Adrenal gland (tissue), 12 donors: ENCODE data around the gene PSMD4. TPM values are rescaled to one million over a fixed set of nuclear protein-coding genes. Genes with fewer than 3 reads are reported as not detected.

ENCODE experiments used
- DNase-seq, 7 donors: peaks; one replicate each; pipeline ENCODE4 v3.0.0-alpha.2; 2019 to 2020
- H3K27ac ChIP-seq, 5 donors: fragments of 200-600 bp; sonication (generic) in 4 of 5; 1 replicate in 3 of 5; 2 replicates in 2 of 5; pipeline versions ENCODE4 v1.5.1 to v1.8.0; 2016 to 2020; ENCODE audit warnings: mild to moderate bottlenecking in 1 of 5
- H3K27me3 ChIP-seq: fragments of 200-600 bp; 2 replicates; pipeline ENCODE4 v1.8.0; 2021
- H3K36me3 ChIP-seq, 2 donors: fragments of 200-600 bp; replicated peaks in 1 of 2; 1 replicate in 1 of 2; 2 replicates in 1 of 2; pipeline versions ENCODE4 v1.5.1 to v1.8.0; 2018 to 2022
- H3K4me1 ChIP-seq, 2 donors: fragments of 200-600 bp; replicated peaks in 1 of 2; 1 replicate in 1 of 2; 2 replicates in 1 of 2; pipeline versions ENCODE4 v1.5.1 to v1.8.0; 2018 to 2021
- H3K4me3 ChIP-seq, 4 donors: fragments of 200-600 bp; sonication (generic) in 3 of 4; one replicate each; pipeline ENCODE4 v1.5.1; 2016 to 2018
- H3K9me3 ChIP-seq, 3 donors: fragments of 200-600 bp; sonication (generic) in 1 of 3; replicated peaks in 1 of 3; 1 replicate in 2 of 3; 2 replicates in 1 of 3; pipeline versions ENCODE4 v1.5.1 to v1.8.0; 2016 to 2021
- CTCF ChIP-seq, 6 experiments: fragments of 450-650 bp in 4 of 6; fragments of 200-600 bp in 2 of 6; sonication (generic) in 1 of 6; IDR thresholded peaks; 1 replicate in 5 of 6; 2 replicates in 1 of 6; pipeline versions ENCODE4 v1.5.1 to v1.8.0; 2016 to 2021; ENCODE audit warnings: antibody characterized with exemption in 6 of 6, mild to moderate bottlenecking in 2 of 6, moderate library complexity in 1 of 6
- POLR2A ChIP-seq, 2 donors: fragments of 450-650 bp; IDR thresholded peaks; one replicate each; pipeline ENCODE4 v1.6.1; 2017; ENCODE audit warnings: antibody characterized with exemption in 2 of 2, mild to moderate bottlenecking in 2 of 2, moderate library complexity in 1 of 2
- WGBS, 4 donors: extraction: QIAGEN DNeasy Blood & Tissue Kit in 2 of 4; methylation state at CpG; one replicate each; pipeline versions ENCODE4 v1.1.5 to v1.1.7; 2013 to 2017; 5-methylcytosine and 5-hydroxymethylcytosine counted together
- intact Hi-C, 2 donors: fragments of 100-400 bp; cut with DNase I; formaldehyde crosslinking; loops; one replicate each; pipeline versions ENCODE4 v1.14.1 to v1.15.0; 2022 to 2023
- polyA plus RNA-seq, 3 donors: library from polyadenylated mRNA; stranded (reverse); fragments of 200-250 nt in 2 of 3; fragments of 350-450 nt in 1 of 3; fragmentation: Illumina TruSeq in 1 of 3; extraction: RNeasy Lipid Tissue Mini Kit (QIAGEN cat#74804) in 1 of 3; gene quantifications; one replicate each; pipeline ENCODE4 v1.2.3, GENCODE V29; 2013 to 2014
- small RNA-seq, 2 donors: library from RNA; depleted of rRNA; stranded (forward); fragments of <200 nt; gene quantifications; one replicate each; pipeline ENCODE3, GENCODE V24; 2016
- total RNA-seq, 9 donors: library from RNA; depleted of rRNA in 4 of 9; stranded (reverse); fragments of >200 nt in 4 of 9; fragments of 120-200 nt in 1 of 9; fragmentation: NEBNext Ultra II Directional in 1 of 9; extraction: Animal tissue kit (Norgen Biotek cat#: 25700) in 1 of 9; gene quantifications; one replicate each; pipeline versions ENCODE4 v1.1.0 to v1.2.4, GENCODE V29; 2013 to 2023
- donor health status: healthy with polysubstance abuse.
- donor health status: Bipolar disorder and iron deficiency.
- donor health status: DM: yes; HTN: yes; CAD: no.
- donor health status: DM: no; HTN: no; CAD: no.
- donor health status: DM: no; HTN: no; CAD: no.
- donor health status: DM: yes; HTN: yes; CAD: no.

Gene PSMD4
- total and polyA plus RNA-seq, 12 donors, result 99.5 to 380 (median 156) TPM

GRCh38 chr1:151313501-151313900 lies 59.0 kb downstream of the PSMD4 start:
- Histone ChIP-seq H3K36me3 (peaks cover 0 to 48% of the 10 kb centered on the region in 2 donors), H3K27ac (peak overlapping the region; percentile 2 to 93 (median 73)), H3K9me3 (no peaks in the 10 kb centered on the region), H3K4me1 (peaks cover 39 to 61% of the 10 kb centered on the region in 2 donors), H3K27me3 (no peaks in the 10 kb centered on the region), H3K4me3 (no peak overlapping the region)
- DNase-seq, result peak in 4 of 7 donors; percentile 50 to 65 (median 58)
- TF ChIP-seq POLR2A (IDR thresholded peaks at IDR 0.05), result no peak
- no peak for TF ChIP-seq CTCF (IDR thresholded peaks at IDR 0.05)
- intact Hi-C loops, result no loop called here
- 27 to 35% (median 33%) methylated on average over 1 to 2 of the region's 2 CpGs for WGBS, 4 donors

GRCh38 chr1:151314137-151314875 lies 59.8 kb downstream of the PSMD4 start:
- 38 to 43% (median 42%) methylated on average over 3 of the region's 3 CpGs for WGBS, 4 donors
- H3K4me1 ChIP-seq, result peaks cover 39 to 54% of the 10 kb centered on the region in 2 donors

GRCh38 chr1:151315565-151316235 lies 61.2 kb downstream of the PSMD4 start:
- H3K27ac ChIP-seq, result peak overlapping the region in 1 of 5 donors; percentile 32
- DNase-seq, result no peak
- H3K9me3 ChIP-seq, result no peaks in the 10 kb centered on the region
- peaks cover 0 to 47% of the 10 kb centered on the region in 2 donors for H3K36me3 ChIP-seq
- no peaks in the 10 kb centered on the region for H3K27me3 ChIP-seq
- peaks cover 37 to 42% of the 10 kb centered on the region in 2 donors for H3K4me1 ChIP-seq
- H3K4me3 ChIP-seq, result no peak overlapping the region
- TF ChIP-seq CTCF (IDR thresholded peaks at IDR 0.05) (no peak), POLR2A (IDR thresholded peaks at IDR 0.05) (no peak)
- intact Hi-C loops, result no loop called here
- 90 to 94% (median 93%) methylated on average over 9 to 17 of the region's 17 CpGs for whole genome bisulfite sequencing, 4 donors

More at GRCh38 chr1:151314137-151314875, 59.8 kb downstream of the PSMD4 start:
- intact Hi-C loops, result no loop called here
- Histone ChIP-seq H3K27ac (peak overlapping the region in 4 of 5 donors; percentile 42 to 93 (median 82)), H3K36me3 (peaks cover 0 to 48% of the 10 kb centered on the region in 2 donors), H3K27me3 (no peaks in the 10 kb centered on the region), H3K9me3 (no peaks in the 10 kb centered on the region), H3K4me3 (no peak overlapping the region)
- peak; percentile 85 to 96 (median 93) for DNase-seq
- TF ChIP-seq POLR2A (IDR thresholded peaks at IDR 0.05) (no peak), CTCF (IDR thresholded peaks at IDR 0.05) (no peak)

Small RNA genes within 50 kb of the gene (small RNA-seq; reads per million reads assigned to genes)
- gene RN7SL444P, result 0.08 to 0.12 reads per million in 2 donors

Other genes starting within 250 kb of the PSMD4 start
- 10 to 100 TPM; 13.3 to 37.5 (median 32.7) TPM for gene MINDY1, start 247.8 kb upstream of the PSMD4 start, total RNA-seq
- 10 to 100 TPM in 2 of 3 donors, 1 to 10 TPM in 1; 6.0 to 12.5 (median 12.5) TPM for gene MINDY1, start 247.8 kb upstream of the PSMD4 start, polyA plus RNA-seq
- gene PRUNE1, start 246.3 kb upstream of the PSMD4 start, total RNA-seq, result 10 to 100 TPM; 12.3 to 25.7 (median 20.0) TPM
- gene PRUNE1, start 246.3 kb upstream of the PSMD4 start, polyA plus RNA-seq, result 10 to 100 TPM; 10.2 to 16.1 (median 10.9) TPM
- 1 to 10 TPM in 1 of 9 donors, under 1 TPM in 5, not detected in 3; 0.11 to 2.4 (median 0.27) TPM for gene BNIPL, start 218.1 kb upstream of the PSMD4 start, total RNA-seq
- gene BNIPL, start 218.1 kb upstream of the PSMD4 start, polyA plus RNA-seq, result 1 to 10 TPM in 1 of 3 donors, under 1 TPM in 2; 0.05 to 1.4 (median 0.24) TPM
- gene C1orf56, start 207.0 kb upstream of the PSMD4 start, total RNA-seq, result 10 to 100 TPM in 7 of 9 donors, 1 to 10 TPM in 2; 3.9 to 29.7 (median 13.9) TPM
- gene C1orf56, start 207.0 kb upstream of the PSMD4 start, polyA plus RNA-seq, result 10 to 100 TPM in 1 of 3 donors, 1 to 10 TPM in 2; 8.3 to 10.3 (median 8.3) TPM
- 100 to 1,000 TPM in 3 of 9 donors, 10 to 100 TPM in 6; 53.6 to 125 (median 88.2) TPM for gene CDC42SE1, start 195.1 kb upstream of the PSMD4 start, total RNA-seq
- 10 to 100 TPM; 45.5 to 85.8 (median 55.8) TPM for gene CDC42SE1, start 195.1 kb upstream of the PSMD4 start, polyA plus RNA-seq
- 10 to 100 TPM in 2 of 9 donors, 1 to 10 TPM in 7; 1.6 to 31.9 (median 3.7) TPM for gene MLLT11, start 194.3 kb upstream of the PSMD4 start, total RNA-seq
- gene MLLT11, start 194.3 kb upstream of the PSMD4 start, polyA plus RNA-seq, result 10 to 100 TPM in 1 of 3 donors, 1 to 10 TPM in 2; 4.3 to 17.4 (median 9.0) TPM
- 10 to 100 TPM in 8 of 9 donors, 1 to 10 TPM in 1; 8.5 to 37.1 (median 12.1) TPM for gene GABPB2, start 184.0 kb upstream of the PSMD4 start, total RNA-seq
- gene GABPB2, start 184.0 kb upstream of the PSMD4 start, polyA plus RNA-seq, result 10 to 100 TPM in 2 of 3 donors, 1 to 10 TPM in 1; 8.3 to 15.3 (median 11.8) TPM
- 1 to 10 TPM in 8 of 9 donors, under 1 TPM in 1; 0.66 to 7.1 (median 3.6) TPM for gene SEMA6C, start 108.1 kb upstream of the PSMD4 start, total RNA-seq
- gene SEMA6C, start 108.1 kb upstream of the PSMD4 start, polyA plus RNA-seq, result 10 to 100 TPM in 2 of 3 donors, under 1 TPM in 1; 0.88 to 40.5 (median 14.9) TPM
- gene TNFAIP8L2, start 98.1 kb upstream of the PSMD4 start, total RNA-seq, result 10 to 100 TPM in 3 of 9 donors, 1 to 10 TPM in 6; 1.4 to 18.3 (median 6.4) TPM
- 10 to 100 TPM in 2 of 3 donors, 1 to 10 TPM in 1; 3.3 to 19.9 (median 15.2) TPM for gene TNFAIP8L2, start 98.1 kb upstream of the PSMD4 start, polyA plus RNA-seq
- 10 to 100 TPM in 7 of 9 donors, 1 to 10 TPM in 2; 7.9 to 21.5 (median 14.6) TPM for gene LYSMD1, start 88.8 kb upstream of the PSMD4 start, total RNA-seq
- gene LYSMD1, start 88.8 kb upstream of the PSMD4 start, polyA plus RNA-seq, result 10 to 100 TPM in 1 of 3 donors, 1 to 10 TPM in 2; 4.4 to 12.8 (median 9.1) TPM
- gene SCNM1, start 88.6 kb upstream of the PSMD4 start, total RNA-seq, result 10 to 100 TPM; 16.4 to 51.7 (median 33.0) TPM
- gene SCNM1, start 88.6 kb upstream of the PSMD4 start, polyA plus RNA-seq, result 10 to 100 TPM; 47.2 to 89.0 (median 83.2) TPM
- 1 to 10 TPM in 1 of 9 donors, under 1 TPM in 2, not detected in 6; 0.28 to 1.2 (median 0.60) TPM for gene TMOD4, start 78.8 kb upstream of the PSMD4 start, total RNA-seq
- under 1 TPM in 2 of 3 donors, not detected in 1; 0.84 to 0.88 TPM for gene TMOD4, start 78.8 kb upstream of the PSMD4 start, polyA plus RNA-seq
- 10 to 100 TPM; 30.0 to 57.1 (median 39.1) TPM for gene VPS72, start 64.5 kb upstream of the PSMD4 start, total RNA-seq
- 10 to 100 TPM; 33.1 to 54.4 (median 41.3) TPM for gene VPS72, start 64.5 kb upstream of the PSMD4 start, polyA plus RNA-seq
- gene PIP5K1A, start 56.2 kb upstream of the PSMD4 start, total RNA-seq, result 10 to 100 TPM; 28.8 to 61.7 (median 47.1) TPM
- 10 to 100 TPM; 31.2 to 46.1 (median 43.7) TPM for gene PIP5K1A, start 56.2 kb upstream of the PSMD4 start, polyA plus RNA-seq
- 10 to 100 TPM; 11.1 to 38.3 (median 32.4) TPM for gene ZNF687, start 27.6 kb downstream of the PSMD4 start, total RNA-seq
- 10 to 100 TPM in 1 of 3 donors, 1 to 10 TPM in 2; 7.5 to 18.5 (median 9.5) TPM for gene ZNF687, start 27.6 kb downstream of the PSMD4 start, polyA plus RNA-seq
- 10 to 100 TPM; 57.7 to 83.5 (median 66.3) TPM for gene PI4KB, start 72.7 kb downstream of the PSMD4 start, total RNA-seq
- gene PI4KB, start 72.7 kb downstream of the PSMD4 start, polyA plus RNA-seq, result 10 to 100 TPM; 30.8 to 56.6 (median 37.6) TPM
- 10 to 100 TPM; 37.2 to 82.5 (median 57.1) TPM for gene RFX5, start 92.5 kb downstream of the PSMD4 start, total RNA-seq
- gene RFX5, start 92.5 kb downstream of the PSMD4 start, polyA plus RNA-seq, result 10 to 100 TPM; 22.6 to 38.0 (median 37.9) TPM
- gene SELENBP1, start 118.0 kb downstream of the PSMD4 start, total RNA-seq, result 10 to 100 TPM; 13.3 to 41.6 (median 34.7) TPM
- 10 to 100 TPM; 11.0 to 61.8 (median 32.3) TPM for gene SELENBP1, start 118.0 kb downstream of the PSMD4 start, polyA plus RNA-seq
- 100 to 1,000 TPM; 204 to 634 (median 299) TPM for gene PSMB4, start 144.8 kb downstream of the PSMD4 start, total RNA-seq
- gene PSMB4, start 144.8 kb downstream of the PSMD4 start, polyA plus RNA-seq, result 100 to 1,000 TPM; 364 to 544 (median 406) TPM
- 100 to 1,000 TPM in 1 of 9 donors, 10 to 100 TPM in 8; 24.0 to 117 (median 60.8) TPM for gene POGZ, start 204.8 kb downstream of the PSMD4 start, total RNA-seq
- 10 to 100 TPM; 41.2 to 85.0 (median 63.0) TPM for gene POGZ, start 204.8 kb downstream of the PSMD4 start, polyA plus RNA-seq